H9 (cell line): Measurements from ENCODE around the gene SH2D1B. TPM values are rescaled to one million over a fixed set of nuclear protein-coding genes. Genes with fewer than 3 reads are reported as not detected.
A peak's percentile ranks its signal among the peaks of the same experiment; 100 is the strongest.

ENCODE experiments used
- DNase-seq: peaks from one replicate; pipeline ENCODE4 v3.0.0-alpha.2; 2017
- H2AFZ ChIP-seq: one replicate; pipeline ENCODE4 v1.6.1; 2013; ENCODE audit warnings: mild to moderate bottlenecking, low read length, control low read depth, moderate library complexity
- H2AK5ac ChIP-seq: 2 replicates; pipeline ENCODE4 v1.6.1; 2013; ENCODE audit warnings: low read length, control low read depth, mixed read lengths; ENCODE audit not compliant: insufficient read length
- H2BK120ac ChIP-seq: one replicate; pipeline ENCODE4 v1.6.1; 2013; ENCODE audit warnings: low read depth, mild to moderate bottlenecking, low read length, control low read depth, inconsistent platforms; ENCODE audit not compliant: poor library complexity, severe bottlenecking
- H2BK12ac ChIP-seq: 2 replicates; pipeline ENCODE4 v1.6.1; 2013; ENCODE audit warnings: low read length, control low read depth, mixed read lengths, low read depth; ENCODE audit not compliant: insufficient read length
- H2BK15ac ChIP-seq: 2 replicates; pipeline ENCODE4 v1.6.1; 2013; ENCODE audit warnings: low read depth, low read length, control low read depth
- H2BK20ac ChIP-seq: one replicate; pipeline ENCODE4 v1.6.1; 2013; ENCODE audit warnings: low read depth, mild to moderate bottlenecking, low read length, control low read depth, inconsistent platforms; ENCODE audit not compliant: poor library complexity, severe bottlenecking
- H2BK5ac ChIP-seq: 2 replicates; pipeline ENCODE4 v1.6.1; 2013; ENCODE audit warnings: low read length, control low read depth, mixed read lengths; ENCODE audit not compliant: insufficient read length
- H3K14ac ChIP-seq: 2 replicates; pipeline ENCODE4 v1.6.1; 2013; ENCODE audit warnings: low read length, control low read depth; ENCODE audit not compliant: insufficient read depth
- H3K18ac ChIP-seq: 2 replicates; pipeline ENCODE4 v1.6.1; 2013; ENCODE audit warnings: low read depth, mild to moderate bottlenecking, mixed read lengths, low read length, control low read depth; ENCODE audit not compliant: insufficient read length
- H3K23ac ChIP-seq: 2 replicates; pipeline ENCODE4 v1.6.1; 2013; ENCODE audit warnings: low read length, control low read depth, mixed read lengths, low read depth; ENCODE audit not compliant: insufficient read length
- H3K23me2 ChIP-seq: 2 replicates; pipeline ENCODE4 v1.6.1; 2013; ENCODE audit warnings: low read depth, mild to moderate bottlenecking, mixed read lengths, low read length, control low read depth; ENCODE audit not compliant: insufficient read length, poor library complexity, severe bottlenecking
- H3K27ac ChIP-seq: 2 replicates; pipeline ENCODE4 v1.5.1; 2013; ENCODE audit warnings: low read length, control low read depth, mixed read lengths, low read depth; ENCODE audit not compliant: insufficient read length
- H3K27me3 ChIP-seq: 2 replicates; pipeline ENCODE4 v1.6.1; 2013; ENCODE audit warnings: low read length, control low read depth, inconsistent platforms; ENCODE audit not compliant: insufficient read depth
- H3K4ac ChIP-seq: 2 replicates; pipeline ENCODE4 v1.6.1; 2013; ENCODE audit warnings: low read depth, mild to moderate bottlenecking, control low read depth, inconsistent platforms, low read length, moderate library complexity
- H3K4me1 ChIP-seq: 2 replicates; pipeline ENCODE4 v1.6.1; 2013; ENCODE audit warnings: low read length, control low read depth, inconsistent platforms; ENCODE audit not compliant: insufficient read depth
- H3K4me2 ChIP-seq: 2 replicates; pipeline ENCODE4 v1.6.1; 2013; ENCODE audit warnings: low read length, control low read depth, mixed read lengths; ENCODE audit not compliant: insufficient read length, insufficient read depth
- H3K56ac ChIP-seq: 2 replicates; pipeline ENCODE4 v1.6.1; 2013; ENCODE audit warnings: low read depth, mild to moderate bottlenecking, mixed read lengths, low read length, control low read depth; ENCODE audit not compliant: insufficient read length
- H3K79me1 ChIP-seq: 2 replicates; pipeline ENCODE4 v1.6.1; 2013; ENCODE audit warnings: low read depth, mild to moderate bottlenecking, moderate library complexity, low read length, control low read depth, inconsistent platforms; ENCODE audit not compliant: insufficient read depth, poor library complexity, severe bottlenecking
- H3K79me2 ChIP-seq: 2 replicates; pipeline ENCODE4 v1.6.1; 2013; ENCODE audit warnings: low read length, control low read depth, inconsistent platforms; ENCODE audit not compliant: insufficient read depth
- H3K9ac ChIP-seq: 2 replicates; pipeline ENCODE4 v1.6.1; 2013; ENCODE audit warnings: low read length, control low read depth, mixed read lengths; ENCODE audit not compliant: insufficient read length; ENCODE audit errors: extremely low read depth
- H3K9me3 ChIP-seq: one replicate; pipeline ENCODE4 v1.6.1; 2013; ENCODE audit warnings: low read depth, low read length, inconsistent platforms; ENCODE audit not compliant: control insufficient read depth
- H3T11ph ChIP-seq: one replicate; pipeline ENCODE4 v1.6.1; 2013; ENCODE audit warnings: mild to moderate bottlenecking, low read length, control low read depth, inconsistent platforms
- H4K20me1 ChIP-seq: one replicate; pipeline ENCODE4 v1.6.1; 2013; ENCODE audit not compliant: control insufficient read depth, insufficient read length, insufficient read depth
- H4K5ac ChIP-seq: 2 replicates; pipeline ENCODE4 v1.6.1; 2013; ENCODE audit warnings: low read depth, mild to moderate bottlenecking, mixed read lengths, low read length, control low read depth; ENCODE audit not compliant: insufficient read length
- H4K8ac ChIP-seq: replicated peaks from 2 replicates; pipeline ENCODE4 v1.6.1; 2013; ENCODE audit warnings: low read length, control low read depth, mixed read lengths, low read depth; ENCODE audit not compliant: insufficient read length
- H4K91ac ChIP-seq: 2 replicates; pipeline ENCODE4 v1.6.1; 2013; ENCODE audit warnings: low read depth, mild to moderate bottlenecking, moderate library complexity, mixed read lengths, low read length, control low read depth; ENCODE audit not compliant: insufficient read length
- H3K27ac Mint-ChIP-seq, 3 experiments: 2 replicates in 2 of 3; 3 replicates in 1 of 3; pipeline ENCODE4 v1.8.0; 2020 to 2021; ENCODE audit warnings: mixed read lengths in 3 of 3, mild to moderate bottlenecking in 1 of 3, moderate library complexity in 1 of 3
- H3K27me3 Mint-ChIP-seq: 2 replicates; pipeline ENCODE4 v1.8.0; 2021; ENCODE audit warnings: low read depth, mild to moderate bottlenecking, moderate library complexity, mixed read lengths
- H3K36me3 Mint-ChIP-seq, 3 experiments: 2 replicates in 2 of 3; 3 replicates in 1 of 3; pipeline ENCODE4 v1.8.0; 2020 to 2021; ENCODE audit warnings: low read depth in 3 of 3, mixed read lengths in 3 of 3; ENCODE audit not compliant: insufficient read depth in 1 of 3
- H3K4me1 Mint-ChIP-seq, 2 experiments: 2 replicates each; pipeline ENCODE4 v1.8.0; 2020; ENCODE audit warnings: mixed read lengths in 2 of 2
- H3K4me3 Mint-ChIP-seq, 2 experiments: 2 replicates in 1 of 2; 3 replicates in 1 of 2; pipeline ENCODE4 v1.8.0; 2020 to 2021; ENCODE audit warnings: mild to moderate bottlenecking in 2 of 2, mixed read lengths in 2 of 2, moderate library complexity in 1 of 2
- H3K9me3 Mint-ChIP-seq, 2 experiments: 2 replicates in 1 of 2; 3 replicates in 1 of 2; pipeline ENCODE4 v1.8.0; 2020; ENCODE audit warnings: mild to moderate bottlenecking in 2 of 2, mixed read lengths in 2 of 2, moderate library complexity in 1 of 2
- WGBS: extraction: QIAGEN DNeasy Blood & Tissue Kit; methylation state at CpG from one replicate; pipeline ENCODE4 v1.1.7; 2013; ENCODE audit warnings: missing lambda C conversion rate, low lambda C conversion rate, mixed read lengths; ENCODE audit not compliant: insufficient read length; ENCODE audit errors: extremely low coverage; 5-methylcytosine and 5-hydroxymethylcytosine counted together
- total RNA-seq: library from RNA; stranded (reverse); gene quantifications from 2 replicates; pipeline ENCODE4 v1.2.1, GENCODE V29; 2021
- TF ChIP-seq, protein P1 (sequence below): fragments of 200-600 bp; sonication (generic); conservative IDR thresholded peaks from 3 replicates; pipeline ENCODE4 v1.8.0; 2021; ENCODE audit warnings: antibody characterized with exemption, mild to moderate bottlenecking

Gene SH2D1B
- total RNA-seq, 1 experiment from 2014 or later, result not detected

GRCh38 chr1:162384601-162385279 is 27.2 kb downstream of the SH2D1B start:
- no peak overlapping the region for H2BK20ac ChIP-seq
- H3K18ac ChIP-seq, result no peak overlapping the region
- H3K4me2 ChIP-seq, result no peak overlapping the region
- Mint-ChIP-seq H3K27ac (peak overlapping the region in 1 of 3 experiments; percentile 89; a peak in 3 of 7 replicates), H3K4me1 (peaks cover 21 to 22% of the 10 kb centered on the region in 2 experiments), H3K27me3 (no peaks in the 10 kb centered on the region; the same call in none of the 2 replicates), H3K4me3 (no peak overlapping the region), H3K9me3 (no peaks in the 10 kb centered on the region), H3K36me3 (peaks cover 8 to 23% (median 18%) of the 10 kb centered on the region in 3 experiments; a peak in 6 of 7 replicates)
- TF ChIP-seq, protein P1, sequence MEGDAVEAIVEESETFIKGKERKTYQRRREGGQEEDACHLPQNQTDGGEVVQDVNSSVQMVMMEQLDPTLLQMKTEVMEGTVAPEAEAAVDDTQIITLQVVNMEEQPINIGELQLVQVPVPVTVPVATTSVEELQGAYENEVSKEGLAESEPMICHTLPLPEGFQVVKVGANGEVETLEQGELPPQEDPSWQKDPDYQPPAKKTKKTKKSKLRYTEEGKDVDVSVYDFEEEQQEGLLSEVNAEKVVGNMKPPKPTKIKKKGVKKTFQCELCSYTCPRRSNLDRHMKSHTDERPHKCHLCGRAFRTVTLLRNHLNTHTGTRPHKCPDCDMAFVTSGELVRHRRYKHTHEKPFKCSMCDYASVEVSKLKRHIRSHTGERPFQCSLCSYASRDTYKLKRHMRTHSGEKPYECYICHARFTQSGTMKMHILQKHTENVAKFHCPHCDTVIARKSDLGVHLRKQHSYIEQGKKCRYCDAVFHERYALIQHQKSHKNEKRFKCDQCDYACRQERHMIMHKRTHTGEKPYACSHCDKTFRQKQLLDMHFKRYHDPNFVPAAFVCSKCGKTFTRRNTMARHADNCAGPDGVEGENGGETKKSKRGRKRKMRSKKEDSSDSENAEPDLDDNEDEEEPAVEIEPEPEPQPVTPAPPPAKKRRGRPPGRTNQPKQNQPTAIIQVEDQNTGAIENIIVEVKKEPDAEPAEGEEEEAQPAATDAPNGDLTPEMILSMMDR, result no peak
- no peak overlapping the region for H3K56ac ChIP-seq
- H3T11ph ChIP-seq, result no peak overlapping the region
- no peak overlapping the region for H3K9ac ChIP-seq
- H3K9me3 ChIP-seq, result no peaks in the 10 kb centered on the region
- H2BK5ac ChIP-seq, result no peak overlapping the region
- H2BK120ac ChIP-seq, result no peak overlapping the region
- no peak overlapping the region for H4K5ac ChIP-seq
- no peak overlapping the region for H2AK5ac ChIP-seq
- no peak overlapping the region for H3K4ac ChIP-seq
- no peak overlapping the region for H4K91ac ChIP-seq
- no CpG with 5 or more reads among the region's 10 CpGs for WGBS
- peak overlapping the region; percentile 12; the same call in 1 of the 2 replicates for H3K14ac ChIP-seq
- no peaks in the 10 kb centered on the region for H3K79me2 ChIP-seq
- H2AFZ ChIP-seq, result no peak overlapping the region
- H3K27ac ChIP-seq, result no peak overlapping the region
- H3K4me1 ChIP-seq, result no peaks in the 10 kb centered on the region
- no peak overlapping the region for H2BK15ac ChIP-seq
- H3K79me1 ChIP-seq, result no peaks in the 10 kb centered on the region
- H3K23ac ChIP-seq, result no peak overlapping the region
- H3K23me2 ChIP-seq, result no peaks in the 10 kb centered on the region
- no peak for DNase-seq
- H2BK12ac ChIP-seq, result no peak overlapping the region
- no peak overlapping the region for H4K8ac ChIP-seq
- H3K27me3 ChIP-seq, result no peaks in the 10 kb centered on the region
- no peaks in the 10 kb centered on the region for H4K20me1 ChIP-seq
